RWPE1 (cell line): ENCODE data around the gene FGF19.

ENCODE experiments used
- CTCF ChIA-PET: fragments of 350-600 bp; sonication (Branson Sonifier 250); formaldehyde crosslinking; extraction: SDS; loops from one replicate; lab custom pipeline; 2021; lab: Yijun Ruan, JAX
- POLR2A ChIA-PET: fragments of 400-600 bp; formaldehyde crosslinking; extraction: SDS; loops from one replicate; lab custom pipeline; 2020; ENCODE audit warnings: antibody characterized with exemption; ENCODE audit not compliant: low non-redundant PET; lab: Yijun Ruan, JAX
- DNase-seq: peaks from one replicate; pipeline ENCODE4 v3.0.0; 2012; ENCODE audit warnings: low spot score
- H3K27ac ChIP-seq: fragments of 450-650 bp; 2 replicates; pipeline ENCODE4 v1.5.1; 2017
- CTCF ChIP-seq: fragments of 450-650 bp; conservative IDR thresholded peaks from 2 replicates; pipeline ENCODE4 v1.5.1; 2017; ENCODE audit warnings: low read depth, mild to moderate bottlenecking

FGF19 gene

DNA sequence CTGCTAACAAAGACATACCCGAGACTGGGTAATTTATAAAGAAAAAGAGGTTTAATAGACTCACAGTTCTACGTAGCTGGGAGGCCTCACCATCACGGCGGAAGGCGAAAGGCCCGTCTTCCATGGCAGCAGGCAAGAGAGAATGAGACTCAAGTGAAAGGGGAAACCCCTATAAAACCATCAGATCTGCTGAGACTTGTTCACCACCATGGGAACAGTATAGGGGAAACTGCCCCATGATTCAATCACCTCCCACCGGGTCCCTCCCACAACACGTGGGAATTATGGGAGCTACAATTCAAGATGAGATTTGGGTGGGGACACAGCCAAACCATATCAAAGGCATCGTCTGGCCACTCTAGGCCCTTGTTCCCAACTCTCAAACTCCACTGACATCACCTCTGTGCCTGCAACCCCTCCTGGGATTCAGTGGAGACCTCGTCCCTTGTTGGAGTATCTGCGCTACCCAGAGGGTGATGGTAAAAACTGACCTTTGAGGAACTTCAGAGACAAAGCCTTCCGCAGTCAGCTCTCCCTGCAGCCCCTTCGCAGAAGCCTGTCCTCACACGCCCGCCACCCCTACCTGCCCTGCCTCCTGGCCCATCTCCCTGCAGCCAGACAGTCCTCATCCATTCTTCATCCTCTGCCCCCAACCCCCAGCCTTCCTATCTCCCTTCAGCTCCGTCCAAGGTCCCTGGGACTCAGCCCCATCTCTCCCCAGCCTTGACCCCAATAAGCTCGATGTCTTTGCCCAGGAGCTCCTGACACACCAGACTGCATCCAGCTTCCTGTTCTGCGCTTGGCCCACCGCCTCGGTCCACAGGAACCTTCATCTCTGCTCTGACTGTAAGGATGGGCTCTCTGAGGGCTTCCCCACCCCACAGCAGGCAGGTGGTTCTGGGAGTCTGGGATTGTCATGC, 47.0 kb downstream of the FGF19 start:
- TF ChIP-seq CTCF: no peak
- ChIA-PET POLR2A (no interaction called here), CTCF (interaction anchor here (0.6 to 3.0 kb wide), 4 partner anchors 13 to 655 kb away, joined by 3 to 12 read pairs (median 4); no protein-coding TSS in a partner anchor)
- no peak for DNase-seq
- H3K27ac ChIP-seq: no peak overlapping the region

GRCh38 chr11:69655479-69656428, 48.1 kb downstream of the FGF19 start:
- CTCF ChIA-PET: interaction anchor here (0.6 to 3.0 kb wide), 4 partner anchors 14 to 654 kb away, joined by 3 to 12 read pairs (median 3); no protein-coding TSS in a partner anchor
- no peak for TF ChIP-seq CTCF
- DNase-seq: no peak
- H3K27ac ChIP-seq: peak overlapping the region; percentile 48
- POLR2A ChIA-PET: no interaction called here

- DNase-seq: no peak
- POLR2A ChIA-PET: no interaction called here
- peak overlapping the region; percentile 48 for H3K27ac ChIP-seq
- no peak for TF ChIP-seq CTCF
- CTCF ChIA-PET: interaction anchor here (0.6 to 3.0 kb wide), 3 partner anchors 15 to 523 kb away, joined by 3 to 12 read pairs (median 3); no protein-coding TSS in a partner anchor
Measured at GRCh38 chr11:69654660-69655478, 49.0 kb downstream of the FGF19 start.

GRCh38 chr11:69654001-69654659, 49.7 kb downstream of the FGF19 start:
- ChIA-PET POLR2A (no interaction called here), CTCF (interaction anchor here (3.0 kb wide), 1 partner anchor 16 kb away, joined by 12 read pairs; no protein-coding TSS in a partner anchor)
- TF ChIP-seq CTCF: no peak
- no peak for DNase-seq
- H3K27ac ChIP-seq: peak overlapping the region; percentile 48

GRCh38 chr11:69653406-69653960, 50.3 kb downstream of the FGF19 start:
- POLR2A ChIA-PET: no interaction called here
- TF ChIP-seq CTCF: no peak
- DNase-seq: no peak
- CTCF ChIA-PET: no interaction called here
- no peak overlapping the region for H3K27ac ChIP-seq
